SU-DHL-6 (cell line): ENCODE data around the gene HSPA8.

Source experiments
- EZH2phosphoT487 ChIP-seq: fragments of 200-600 bp; sonication (generic), shearing (Covaris generic); conservative IDR thresholded peaks from 2 replicates; pipeline ENCODE4 v1.6.1; 2018; ENCODE audit warnings: mild to moderate bottlenecking, antibody characterized with exemption, low read length, moderate library complexity, mixed read lengths
- TF ChIP-seq, protein P1 (sequence below): fragments of 200-600 bp; sonication (generic); IDR thresholded peaks from one replicate; pipeline ENCODE4 v1.5.1; 2017; ENCODE audit warnings: antibody characterized with exemption, mild to moderate bottlenecking, low read length, moderate library complexity; ENCODE audit not compliant: insufficient read depth, poor library complexity, severe bottlenecking

DNA sequence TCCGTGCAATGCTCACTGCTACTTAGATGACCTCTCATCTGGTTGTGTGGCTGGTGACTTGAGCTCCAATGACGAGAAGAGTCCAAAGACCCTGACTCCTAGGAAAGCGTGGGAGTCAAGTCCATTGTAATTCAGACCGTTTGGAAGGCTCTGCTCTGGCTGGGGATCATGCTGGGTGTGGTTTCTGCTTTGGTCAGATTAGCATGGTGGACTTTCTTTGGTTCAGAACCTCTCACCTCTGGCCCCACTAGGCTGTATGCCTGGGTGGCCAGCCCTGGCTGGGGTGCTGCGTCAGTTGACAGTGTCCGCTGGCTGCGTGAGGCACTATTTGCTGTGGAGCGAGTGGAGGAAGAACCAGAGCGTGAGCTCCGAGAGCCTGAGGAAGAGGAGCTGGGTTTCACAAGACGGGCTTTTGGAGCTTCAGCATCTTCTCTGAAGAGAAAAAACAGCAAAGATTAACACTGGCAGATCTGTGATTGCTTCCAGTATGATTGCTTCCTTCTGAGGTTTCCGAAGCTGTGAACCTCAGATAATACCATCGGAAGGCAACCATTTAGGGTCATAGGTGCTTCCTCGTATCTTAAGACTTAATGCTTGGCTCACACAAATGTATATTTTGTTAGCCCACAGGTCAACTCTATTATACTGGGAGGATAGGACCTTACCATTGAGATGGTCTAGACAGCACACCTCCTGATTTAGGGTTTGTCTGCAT, 11.6 kb upstream of the HSPA8 start:
- TF ChIP-seq, protein P1, sequence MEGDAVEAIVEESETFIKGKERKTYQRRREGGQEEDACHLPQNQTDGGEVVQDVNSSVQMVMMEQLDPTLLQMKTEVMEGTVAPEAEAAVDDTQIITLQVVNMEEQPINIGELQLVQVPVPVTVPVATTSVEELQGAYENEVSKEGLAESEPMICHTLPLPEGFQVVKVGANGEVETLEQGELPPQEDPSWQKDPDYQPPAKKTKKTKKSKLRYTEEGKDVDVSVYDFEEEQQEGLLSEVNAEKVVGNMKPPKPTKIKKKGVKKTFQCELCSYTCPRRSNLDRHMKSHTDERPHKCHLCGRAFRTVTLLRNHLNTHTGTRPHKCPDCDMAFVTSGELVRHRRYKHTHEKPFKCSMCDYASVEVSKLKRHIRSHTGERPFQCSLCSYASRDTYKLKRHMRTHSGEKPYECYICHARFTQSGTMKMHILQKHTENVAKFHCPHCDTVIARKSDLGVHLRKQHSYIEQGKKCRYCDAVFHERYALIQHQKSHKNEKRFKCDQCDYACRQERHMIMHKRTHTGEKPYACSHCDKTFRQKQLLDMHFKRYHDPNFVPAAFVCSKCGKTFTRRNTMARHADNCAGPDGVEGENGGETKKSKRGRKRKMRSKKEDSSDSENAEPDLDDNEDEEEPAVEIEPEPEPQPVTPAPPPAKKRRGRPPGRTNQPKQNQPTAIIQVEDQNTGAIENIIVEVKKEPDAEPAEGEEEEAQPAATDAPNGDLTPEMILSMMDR: no peak
- no peak for TF ChIP-seq EZH2phosphoT487
